ENCODE data around the gene LYRM4.

LYRM4 gene

DNA sequence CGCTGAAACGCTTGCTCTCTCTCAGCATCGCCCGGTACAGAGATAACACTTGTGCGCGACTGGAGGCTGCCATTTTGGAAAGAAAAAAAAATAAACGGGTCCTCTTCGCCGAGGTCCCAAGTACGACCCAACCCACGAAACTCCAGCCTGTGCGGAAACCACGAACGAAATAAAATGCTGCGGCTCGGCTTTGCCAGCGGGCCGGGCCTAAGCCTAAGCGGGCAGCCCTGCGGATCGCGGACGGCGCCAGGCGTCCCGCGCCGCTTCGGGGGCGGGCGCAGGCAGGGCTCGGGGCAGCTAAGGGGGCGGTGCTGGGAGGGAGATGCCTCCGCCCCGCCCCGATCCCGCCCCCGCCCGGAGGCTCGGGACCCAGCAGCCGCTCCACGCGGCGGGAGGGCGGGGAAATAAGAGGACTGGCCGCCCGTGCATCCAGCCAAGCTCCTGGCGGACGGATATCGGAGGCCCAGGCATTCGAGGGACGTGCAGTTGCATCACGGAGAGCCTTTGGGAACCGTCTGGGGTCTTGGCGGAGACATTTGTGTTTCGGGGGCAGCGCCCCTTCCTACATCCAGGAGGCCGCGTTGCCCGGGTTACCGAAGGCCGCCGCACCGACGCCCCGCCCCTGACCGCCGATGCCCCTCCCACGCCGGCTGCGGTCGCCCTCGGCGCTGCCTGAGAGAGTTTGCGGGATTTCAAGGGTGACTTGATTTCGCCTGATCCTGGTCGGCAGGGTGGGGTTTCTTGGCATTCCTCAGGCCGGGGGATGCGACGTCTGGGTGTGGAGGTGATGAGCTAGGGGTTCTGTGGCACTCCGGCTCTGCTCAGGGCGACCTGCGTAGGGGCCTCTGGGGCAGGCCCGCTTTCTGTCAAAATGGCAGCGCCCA lies at the start of gene LYRM4, which contains the start of gene FARS2:
Gene LYRM4 (minus strand): TSS at position 290 of the 884 bp plus-strand sequence. CDS start 217 bp downstream, at position 73.
Gene FARS2 (plus strand): TSS at position 853 of the 884 bp plus-strand sequence.
- TF ChIP-seq, protein P1, sequence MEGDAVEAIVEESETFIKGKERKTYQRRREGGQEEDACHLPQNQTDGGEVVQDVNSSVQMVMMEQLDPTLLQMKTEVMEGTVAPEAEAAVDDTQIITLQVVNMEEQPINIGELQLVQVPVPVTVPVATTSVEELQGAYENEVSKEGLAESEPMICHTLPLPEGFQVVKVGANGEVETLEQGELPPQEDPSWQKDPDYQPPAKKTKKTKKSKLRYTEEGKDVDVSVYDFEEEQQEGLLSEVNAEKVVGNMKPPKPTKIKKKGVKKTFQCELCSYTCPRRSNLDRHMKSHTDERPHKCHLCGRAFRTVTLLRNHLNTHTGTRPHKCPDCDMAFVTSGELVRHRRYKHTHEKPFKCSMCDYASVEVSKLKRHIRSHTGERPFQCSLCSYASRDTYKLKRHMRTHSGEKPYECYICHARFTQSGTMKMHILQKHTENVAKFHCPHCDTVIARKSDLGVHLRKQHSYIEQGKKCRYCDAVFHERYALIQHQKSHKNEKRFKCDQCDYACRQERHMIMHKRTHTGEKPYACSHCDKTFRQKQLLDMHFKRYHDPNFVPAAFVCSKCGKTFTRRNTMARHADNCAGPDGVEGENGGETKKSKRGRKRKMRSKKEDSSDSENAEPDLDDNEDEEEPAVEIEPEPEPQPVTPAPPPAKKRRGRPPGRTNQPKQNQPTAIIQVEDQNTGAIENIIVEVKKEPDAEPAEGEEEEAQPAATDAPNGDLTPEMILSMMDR (conservative IDR thresholded peaks at IDR 0.05), result no peak

DNA sequence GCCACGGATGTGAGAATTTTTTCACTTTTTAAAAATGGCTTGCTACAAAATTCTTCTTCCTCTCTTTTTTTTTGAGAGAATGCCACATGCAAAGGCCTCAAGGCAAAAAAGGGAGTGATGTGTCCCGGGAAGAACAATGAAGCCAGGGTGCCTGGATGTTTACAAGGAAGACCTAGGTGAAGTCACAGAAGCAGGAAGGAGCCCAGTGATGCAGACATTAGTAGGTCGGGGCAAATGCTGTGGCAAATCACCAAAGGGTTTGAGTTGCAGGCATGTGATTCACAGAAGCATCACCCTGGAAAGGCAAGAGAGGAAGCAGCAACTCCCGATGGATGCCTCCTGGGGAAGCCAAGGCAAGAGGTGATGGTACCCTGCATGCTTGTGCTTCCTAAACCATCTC lies 47.3 kb upstream of the LYRM4 start:
- H3K27ac ChIP-seq, result no peak overlapping the region

More for the DNA sequence above, at the start of gene LYRM4, which contains the start of gene FARS2:
- H3K27ac ChIP-seq, result peak within 1 kb of the TSS; percentile 89

DNA sequence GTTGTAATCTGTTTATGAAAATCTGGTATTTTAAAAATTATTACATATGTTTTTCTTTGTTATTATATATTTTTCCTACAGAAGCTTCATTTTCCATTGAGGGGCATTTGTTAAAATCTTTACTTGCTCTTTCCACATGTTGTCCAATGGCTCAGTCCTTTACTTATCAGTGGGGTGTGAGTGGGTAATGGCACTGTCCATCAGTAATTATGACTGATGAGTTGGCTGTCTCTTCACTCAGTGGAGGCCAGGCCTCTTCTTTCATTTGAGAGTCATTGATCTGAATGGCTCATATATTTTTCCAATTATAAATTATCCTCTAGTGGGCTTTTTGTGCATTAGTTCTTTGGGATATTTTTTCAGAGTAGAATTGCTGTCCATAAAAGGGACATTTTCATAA lies 46.3 kb upstream of the LYRM4 start:
- TF ChIP-seq, protein P1 (conservative IDR thresholded peaks at IDR 0.05), result no peak
- no peak overlapping the region for H3K27ac ChIP-seq

More for the DNA sequence above, 47.3 kb upstream of the LYRM4 start:
- TF ChIP-seq, protein P1 (conservative IDR thresholded peaks at IDR 0.05), result no peak

DNA sequence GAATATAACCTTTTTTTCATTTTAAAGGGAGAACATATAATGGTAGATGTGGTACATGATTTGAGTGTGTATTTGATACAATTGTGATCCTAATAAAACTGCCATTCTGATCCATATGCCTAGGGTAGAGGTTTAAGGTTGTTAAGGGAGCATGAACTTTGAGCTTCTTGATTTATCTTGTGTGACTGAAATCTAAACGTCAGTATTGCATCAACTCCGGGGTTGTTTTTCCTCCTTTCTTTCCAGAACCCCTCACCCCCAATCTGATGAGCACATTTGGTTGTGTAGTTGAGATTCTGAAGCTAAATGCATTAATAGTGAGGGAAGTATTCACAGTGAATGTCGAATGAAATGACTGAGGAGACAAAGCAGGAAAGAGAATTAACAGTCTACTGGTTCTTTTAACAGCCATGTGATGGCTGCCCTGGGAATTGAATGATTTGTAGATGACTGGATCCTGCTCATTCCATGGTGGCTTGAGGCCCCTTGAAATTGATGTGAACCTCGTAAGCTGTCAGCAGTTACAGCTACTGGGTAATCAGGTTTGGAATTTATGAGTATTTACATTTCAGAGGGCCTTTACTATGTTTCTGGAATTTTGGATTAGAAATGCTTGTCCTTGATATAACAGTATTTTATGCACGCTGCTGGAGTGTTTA lies 45.3 kb upstream of the LYRM4 start:
- TF ChIP-seq, protein P1 (conservative IDR thresholded peaks at IDR 0.05), result no peak
- H3K27ac ChIP-seq, result no peak overlapping the region

DNA sequence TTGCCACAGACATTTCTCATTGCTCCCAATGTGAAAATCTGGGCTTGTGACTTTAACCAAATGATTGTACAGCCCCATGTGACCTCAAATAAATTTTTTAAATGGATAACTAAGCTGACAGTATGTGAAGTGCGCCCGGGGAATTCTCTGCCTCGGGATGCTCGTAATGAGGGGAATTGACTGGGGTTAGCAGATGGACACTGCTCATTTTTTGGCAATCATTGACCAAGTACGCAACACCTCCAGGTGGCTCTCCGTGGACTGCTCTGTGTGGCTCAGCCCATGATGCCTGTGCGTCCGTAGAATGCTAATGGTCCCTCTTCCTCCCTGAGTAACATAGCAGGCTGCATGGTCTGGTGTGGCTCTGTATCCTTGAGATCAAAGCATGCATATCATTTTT lies 42.9 kb upstream of the LYRM4 start:
- TF ChIP-seq, protein P1 (conservative IDR thresholded peaks at IDR 0.05), result no peak
- H3K27ac ChIP-seq, result 0 out of 2 replicates have a peak overlapping the region, but pooled peaks have one; percentile 13

DNA sequence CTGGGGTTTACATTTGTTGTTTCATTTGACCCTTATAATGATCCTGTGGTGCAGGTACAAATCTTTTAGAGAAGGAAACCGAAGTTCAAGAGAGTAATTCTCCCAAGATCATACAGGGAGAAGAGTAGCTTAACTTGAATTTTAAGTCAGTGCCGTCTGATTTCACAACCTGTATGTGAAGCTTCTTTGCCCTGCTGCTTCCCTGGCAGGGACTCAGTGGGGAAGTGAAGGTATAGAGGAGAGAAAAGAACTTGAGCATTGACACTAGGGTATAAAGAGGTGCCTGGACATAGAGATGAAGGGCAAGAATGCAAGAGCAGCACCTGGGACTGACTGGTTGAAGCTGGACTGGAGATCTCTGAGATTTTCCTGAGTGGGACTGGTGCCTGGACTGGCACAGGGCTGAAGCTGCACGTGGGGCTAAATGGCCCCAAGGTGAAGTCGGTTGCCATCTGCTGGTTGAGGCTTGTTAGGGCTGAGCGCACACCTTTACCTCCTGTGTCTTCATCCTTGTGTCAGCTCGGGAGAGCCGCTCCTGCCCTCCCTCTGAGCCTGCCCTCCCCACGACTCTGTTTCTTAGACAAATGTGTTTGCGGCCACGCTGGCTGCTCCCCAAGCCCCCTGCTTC lies 42.4 kb upstream of the LYRM4 start:
- H3K27ac ChIP-seq, result 0 out of 2 replicates have a peak overlapping the region, but pooled peaks have one; percentile 13
- TF ChIP-seq, protein P1 (conservative IDR thresholded peaks at IDR 0.05), result peak; percentile 80

All from VCaP (cell line).